K562 (cell line): ENCODE data around the gene SSBP1. TPM values are rescaled to one million over a fixed set of nuclear protein-coding genes. Genes with fewer than 3 reads are reported as not detected.

Experiments
- ATAC-seq: fragments of 200-7000 bp; cut with Tn5 transposase; 3 replicates; pipeline ENCODE4 v1.9.1; 2020; ENCODE audit warnings: moderate library complexity
- BruUV-seq: library from RNA; stranded (reverse); fragments of 400-500 nt; replicated peaks from 2 replicates; lab custom pipeline; 2021; lab: Mats Ljungman, UMichigan
- CTCF ChIA-PET: fragments of 300-600 bp; formaldehyde crosslinking; extraction: SDS; loops from one replicate; lab custom pipeline; 2021; ENCODE audit warnings: low intra/inter-chr PET ratio; lab: Yijun Ruan, JAX
- POLR2A ChIA-PET: fragments of 300-600, 350-650 bp; sonication (Branson Sonifier 250); formaldehyde crosslinking; extraction: SDS; loops from one replicate; lab custom pipeline; 2021; ENCODE audit warnings: antibody characterized with exemption, inconsistent platforms; lab: Yijun Ruan, JAX
- DNase-seq, 4 experiments: peaks; one replicate each; pipeline versions ENCODE4 v3.0.0 to v3.0.0-alpha.2; 2011 to 2018; ENCODE audit warnings: low spot score in 3 of 4, mixed read lengths in 3 of 4; ENCODE audit errors: extremely low read depth in 1 of 4
- FAIRE-seq: peaks from 2 replicates; lab custom pipeline; 2011; peaks lifted over from hg19 to GRCh38; lab: Jason Lieb, UNC
- H2AFZ ChIP-seq: 2 replicates; pipeline ENCODE4 v1.6.0; 2011; ENCODE audit warnings: low read depth, low read length, control low read depth, inconsistent platforms
- H3K27ac ChIP-seq: fragments of 200-600 bp; 3 replicates; pipeline ENCODE4 v1.8.0; 2011; ENCODE audit warnings: low read depth, mild to moderate bottlenecking, control low read depth, inconsistent platforms, low read length, moderate library complexity, mixed read lengths; ENCODE audit errors: extremely low read depth
- H3K27me3 ChIP-seq, 2 experiments: fragments of 300-600 bp in 1 of 2; 2 replicates in 1 of 2; 3 replicates in 1 of 2; pipeline versions ENCODE4 v1.6.0 to v1.8.0; 2011; ENCODE audit warnings: inconsistent platforms in 2 of 2, low read length in 2 of 2, mild to moderate bottlenecking in 1 of 2, mixed read lengths in 1 of 2, moderate library complexity in 1 of 2; ENCODE audit not compliant: control insufficient read depth in 2 of 2, insufficient read depth in 2 of 2
- H3K36me3 ChIP-seq: fragments of 300-600 bp; 3 replicates; pipeline ENCODE4 v1.8.0; 2011; ENCODE audit warnings: mild to moderate bottlenecking, low read length, inconsistent platforms; ENCODE audit not compliant: control insufficient read depth, insufficient read depth
- H3K4me1 ChIP-seq, 2 experiments: fragments of 200-600 bp in 1 of 2; replicated peaks in 1 of 2; 2 replicates in 1 of 2; 3 replicates in 1 of 2; pipeline versions ENCODE4 v1.5.1 to v1.8.0; 2011; ENCODE audit warnings: inconsistent platforms in 2 of 2, low read length in 2 of 2, mild to moderate bottlenecking in 1 of 2, mixed read lengths in 1 of 2, moderate library complexity in 1 of 2; ENCODE audit not compliant: control insufficient read depth in 2 of 2, insufficient read depth in 2 of 2
- H3K4me2 ChIP-seq: 2 replicates; pipeline ENCODE4 v1.6.1; 2011; ENCODE audit warnings: low read length, control low read depth, inconsistent platforms, mixed read lengths; ENCODE audit not compliant: insufficient read depth
- H3K4me3 ChIP-seq: fragments of 200-600 bp; sonication (generic), shearing (Covaris generic); 2 replicates; pipeline ENCODE4 v1.5.1; 2016; ENCODE audit warnings: control low read depth, inconsistent platforms
- H3K79me2 ChIP-seq: fragments of 200-600 bp; 3 replicates; pipeline ENCODE4 v1.8.0; 2011; ENCODE audit warnings: low read length, inconsistent platforms; ENCODE audit not compliant: control insufficient read depth, insufficient read depth
- H3K9ac ChIP-seq, 2 experiments: 2 replicates each; pipeline versions ENCODE4 v1.6.0 to v1.6.1; 2011; ENCODE audit warnings: low read depth in 2 of 2, low read length in 2 of 2, control low read depth in 1 of 2, inconsistent platforms in 1 of 2, mild to moderate bottlenecking in 1 of 2, mixed read lengths in 1 of 2; ENCODE audit not compliant: insufficient read depth in 1 of 2
- H3K9me1 ChIP-seq: one replicate; pipeline ENCODE4 v1.6.0; 2011; ENCODE audit warnings: inconsistent platforms, mild to moderate bottlenecking, low read length, moderate library complexity; ENCODE audit not compliant: control insufficient read depth, insufficient read depth
- H3K9me3 ChIP-seq: replicated peaks from 2 replicates; pipeline ENCODE4 v1.5.1; 2011; ENCODE audit warnings: low read depth, low read length, inconsistent platforms; ENCODE audit not compliant: control insufficient read depth, insufficient read depth
- H4K20me1 ChIP-seq: replicated peaks from 2 replicates; pipeline ENCODE4 v1.6.1; 2011; ENCODE audit warnings: low read length, inconsistent platforms, mixed read lengths; ENCODE audit not compliant: control insufficient read depth, insufficient read depth
- GATAD2B ChIP-seq: fragments of 450-650 bp; IDR thresholded peaks from 2 replicates; pipeline ENCODE4 v1.6.1; 2017; ENCODE audit warnings: mild to moderate bottlenecking, borderline replicate concordance
- HDGF ChIP-seq: fragments of 450-650 bp; IDR thresholded peaks from 2 replicates; pipeline ENCODE4 v1.6.1; 2016
- HOXB6 ChIP-seq: fragments of 250-450 bp; sonication (Bioruptor Pico); IDR thresholded peaks from 2 replicates; pipeline ENCODE4 v1.5.1; 2022; ENCODE audit warnings: mild to moderate bottlenecking, borderline replicate concordance
- SMAD1 ChIP-seq: fragments of 150-350 bp; IDR thresholded peaks from 2 replicates; pipeline ENCODE4 v1.6.1; 2014; ENCODE audit warnings: low read length, low read depth; ENCODE audit not compliant: partially characterized antibody
- SMARCA4 ChIP-seq: fragments of 450-650 bp; IDR thresholded peaks from 2 replicates; pipeline ENCODE4 v1.6.1; 2016
- ZNF174 ChIP-seq: fragments of 250-450 bp; sonication (Bioruptor Pico); IDR thresholded peaks from 2 replicates; pipeline ENCODE4 v1.4.0; 2020; ENCODE audit warnings: mild to moderate bottlenecking
- WGBS: fragments of 100-300 bp; shearing (Covaris generic); methylation state at CpG from one replicate; pipeline ENCODE4 v1.1.6; 2016; ENCODE audit warnings: low coverage, mixed read lengths; ENCODE audit not compliant: insufficient coverage; ENCODE audit errors: missing lambda C conversion rate; 5-methylcytosine and 5-hydroxymethylcytosine counted together
- in situ Hi-C: fragments of 300-500 bp; cut with MboI; formaldehyde crosslinking; loops from 4 replicates; pipeline ENCODE4 v1.15.0; 2018; ENCODE audit warnings: inconsistent platforms, mixed read lengths
- intact Hi-C: fragments of 100-400 bp; cut with micrococcal nuclease; formaldehyde crosslinking; loops from 2 replicates; pipeline ENCODE4 v1.14.2; 2022
- polyA plus RNA-seq, 8 experiments: library from polyadenylated mRNA; depleted of rRNA in 4 of 8; stranded (reverse) in 5 of 8; unstranded in 3 of 8; fragments of >200 nt; fragmentation: Nextera tagmentation in 2 of 8; fragmentation: Illumina TruSeq in 1 of 8; extraction: Ambion mirVana in 2 of 8; extraction: Trizol in 1 of 8; gene quantifications; 2 replicates each; pipeline versions ENCODE4 v1.2.1 to v1.2.3, GENCODE V29; 2011 to 2014; ENCODE audit warnings: inconsistent platforms in 1 of 8, missing spikeins in 1 of 8
- total RNA-seq, 7 experiments: library from RNA; depleted of rRNA in 6 of 7; stranded (reverse); fragments of >200 nt in 6 of 7; fragmentation: Illumina TruSeq in 2 of 7; extraction: Trizol in 2 of 7; gene quantifications; 2 replicates each; pipeline versions ENCODE4 v1.2.1 to v1.2.3, GENCODE V29; 2011 to 2021; ENCODE audit warnings: low replicate concordance in 1 of 7
- TF ChIP-seq, protein P1 (sequence below): sonication (generic); formaldehyde crosslinking; IDR thresholded peaks from 2 replicates; pipeline ENCODE4 v1.8.0; 2023; ENCODE audit warnings: mild to moderate bottlenecking, missing genetic modification reagents
- TF ChIP-seq, protein P2 (sequence below): sonication (generic); formaldehyde crosslinking; IDR thresholded peaks from 2 replicates; pipeline ENCODE4 v1.4.0; 2020; ENCODE audit warnings: mild to moderate bottlenecking, missing genetic modification reagents
- TF ChIP-seq, protein P3 (sequence below), 2 experiments: IDR thresholded peaks in 1 of 2; conservative IDR thresholded peaks in 1 of 2; 2 replicates each; pipeline ENCODE4 v1.6.1; 2016; ENCODE audit warnings: low read depth in 2 of 2, mild to moderate bottlenecking in 1 of 2, missing compliant biosample characterization in 1 of 2, missing genetic modification characterization in 1 of 2, moderate library complexity in 1 of 2
- TF ChIP-seq, protein P4 (sequence below): fragments of 250-450 bp; sonication (Bioruptor Pico); IDR thresholded peaks from 2 replicates; pipeline ENCODE4 v1.5.0; 2021; ENCODE audit warnings: mild to moderate bottlenecking, moderate library complexity

The SSBP1 gene
- total and polyA plus RNA-seq, 9 of the 15 experiments (the other 6 are each of a cell fraction or from before 2014, with no cell fraction given): 404 to 1,996 (median 835) TPM

DNA sequence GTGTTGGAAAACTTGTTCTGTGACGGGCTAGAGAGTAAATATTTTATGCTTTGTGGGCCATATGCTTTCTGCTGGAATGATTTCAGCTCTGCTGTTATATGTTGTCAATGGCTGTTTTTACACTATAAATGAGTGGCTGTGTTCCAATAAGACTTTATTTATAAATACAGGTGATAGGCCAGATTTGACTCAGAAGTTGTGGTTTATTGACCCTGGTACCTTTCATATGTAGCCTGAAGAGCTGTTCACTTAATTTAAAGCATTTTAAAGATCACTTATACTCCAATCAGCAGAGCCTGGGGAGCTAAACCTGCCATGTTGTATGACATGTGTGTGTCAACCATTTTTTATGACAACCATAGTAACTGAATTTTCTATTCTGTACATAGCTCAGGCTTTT, 9.1 kb upstream of the SSBP1 start:
- H3K4me1 ChIP-seq: no peaks in the 10 kb centered on the region
- no peak overlapping the region for H3K4me3 ChIP-seq
- H3K36me3 ChIP-seq: no peaks in the 10 kb centered on the region
- peaks cover 22 to 23% of the 10 kb centered on the region in 2 experiments; a peak in 4 of 5 replicates for H3K27me3 ChIP-seq
- H3K79me2 ChIP-seq: no peaks in the 10 kb centered on the region
- BruUV-seq: no TSS peak
- no peak overlapping the region for H3K9ac ChIP-seq
- no peaks in the 10 kb centered on the region for H3K9me1 ChIP-seq
- 5% methylated on average over 1 of the region's 1 CpG for WGBS
- in situ Hi-C loops: no loop called here
- no peak for DNase-seq
- no peak overlapping the region for H3K27ac ChIP-seq
- no peaks in the 10 kb centered on the region for H4K20me1 ChIP-seq
- no peak overlapping the region for H2AFZ ChIP-seq
- ChIA-PET CTCF (no interaction called here), POLR2A (interaction anchor here (0.6 to 6.0 kb wide), 2 partner anchors 9 to 1131 kb away, joined by 3 to 30 read pairs; partner anchors contain the start of gene SSBP1)
- H3K9me3 ChIP-seq: no peaks in the 10 kb centered on the region
- no peak overlapping the region for H3K4me2 ChIP-seq
- FAIRE-seq: no peak
- intact Hi-C loops: no loop called here
- ATAC-seq: no peak
- TF ChIP-seq, protein P1, sequence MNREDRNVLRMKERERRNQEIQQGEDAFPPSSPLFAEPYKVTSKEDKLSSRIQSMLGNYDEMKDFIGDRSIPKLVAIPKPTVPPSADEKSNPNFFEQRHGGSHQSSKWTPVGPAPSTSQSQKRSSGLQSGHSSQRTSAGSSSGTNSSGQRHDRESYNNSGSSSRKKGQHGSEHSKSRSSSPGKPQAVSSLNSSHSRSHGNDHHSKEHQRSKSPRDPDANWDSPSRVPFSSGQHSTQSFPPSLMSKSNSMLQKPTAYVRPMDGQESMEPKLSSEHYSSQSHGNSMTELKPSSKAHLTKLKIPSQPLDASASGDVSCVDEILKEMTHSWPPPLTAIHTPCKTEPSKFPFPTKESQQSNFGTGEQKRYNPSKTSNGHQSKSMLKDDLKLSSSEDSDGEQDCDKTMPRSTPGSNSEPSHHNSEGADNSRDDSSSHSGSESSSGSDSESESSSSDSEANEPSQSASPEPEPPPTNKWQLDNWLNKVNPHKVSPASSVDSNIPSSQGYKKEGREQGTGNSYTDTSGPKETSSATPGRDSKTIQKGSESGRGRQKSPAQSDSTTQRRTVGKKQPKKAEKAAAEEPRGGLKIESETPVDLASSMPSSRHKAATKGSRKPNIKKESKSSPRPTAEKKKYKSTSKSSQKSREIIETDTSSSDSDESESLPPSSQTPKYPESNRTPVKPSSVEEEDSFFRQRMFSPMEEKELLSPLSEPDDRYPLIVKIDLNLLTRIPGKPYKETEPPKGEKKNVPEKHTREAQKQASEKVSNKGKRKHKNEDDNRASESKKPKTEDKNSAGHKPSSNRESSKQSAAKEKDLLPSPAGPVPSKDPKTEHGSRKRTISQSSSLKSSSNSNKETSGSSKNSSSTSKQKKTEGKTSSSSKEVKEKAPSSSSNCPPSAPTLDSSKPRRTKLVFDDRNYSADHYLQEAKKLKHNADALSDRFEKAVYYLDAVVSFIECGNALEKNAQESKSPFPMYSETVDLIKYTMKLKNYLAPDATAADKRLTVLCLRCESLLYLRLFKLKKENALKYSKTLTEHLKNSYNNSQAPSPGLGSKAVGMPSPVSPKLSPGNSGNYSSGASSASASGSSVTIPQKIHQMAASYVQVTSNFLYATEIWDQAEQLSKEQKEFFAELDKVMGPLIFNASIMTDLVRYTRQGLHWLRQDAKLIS: no peak
- TF ChIP-seq, protein P2, sequence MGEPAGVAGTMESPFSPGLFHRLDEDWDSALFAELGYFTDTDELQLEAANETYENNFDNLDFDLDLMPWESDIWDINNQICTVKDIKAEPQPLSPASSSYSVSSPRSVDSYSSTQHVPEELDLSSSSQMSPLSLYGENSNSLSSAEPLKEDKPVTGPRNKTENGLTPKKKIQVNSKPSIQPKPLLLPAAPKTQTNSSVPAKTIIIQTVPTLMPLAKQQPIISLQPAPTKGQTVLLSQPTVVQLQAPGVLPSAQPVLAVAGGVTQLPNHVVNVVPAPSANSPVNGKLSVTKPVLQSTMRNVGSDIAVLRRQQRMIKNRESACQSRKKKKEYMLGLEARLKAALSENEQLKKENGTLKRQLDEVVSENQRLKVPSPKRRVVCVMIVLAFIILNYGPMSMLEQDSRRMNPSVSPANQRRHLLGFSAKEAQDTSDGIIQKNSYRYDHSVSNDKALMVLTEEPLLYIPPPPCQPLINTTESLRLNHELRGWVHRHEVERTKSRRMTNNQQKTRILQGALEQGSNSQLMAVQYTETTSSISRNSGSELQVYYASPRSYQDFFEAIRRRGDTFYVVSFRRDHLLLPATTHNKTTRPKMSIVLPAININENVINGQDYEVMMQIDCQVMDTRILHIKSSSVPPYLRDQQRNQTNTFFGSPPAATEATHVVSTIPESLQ (CRISPR knock-in tag): no peak
- TF ChIP-seq GATAD2B (no peak), HDGF (no peak), SMARCA4 (no peak), SMAD1 (no peak), HOXB6 (CRISPR knock-in tag) (no peak), ZNF174 (CRISPR knock-in tag) (no peak)
- TF ChIP-seq, protein P3, sequence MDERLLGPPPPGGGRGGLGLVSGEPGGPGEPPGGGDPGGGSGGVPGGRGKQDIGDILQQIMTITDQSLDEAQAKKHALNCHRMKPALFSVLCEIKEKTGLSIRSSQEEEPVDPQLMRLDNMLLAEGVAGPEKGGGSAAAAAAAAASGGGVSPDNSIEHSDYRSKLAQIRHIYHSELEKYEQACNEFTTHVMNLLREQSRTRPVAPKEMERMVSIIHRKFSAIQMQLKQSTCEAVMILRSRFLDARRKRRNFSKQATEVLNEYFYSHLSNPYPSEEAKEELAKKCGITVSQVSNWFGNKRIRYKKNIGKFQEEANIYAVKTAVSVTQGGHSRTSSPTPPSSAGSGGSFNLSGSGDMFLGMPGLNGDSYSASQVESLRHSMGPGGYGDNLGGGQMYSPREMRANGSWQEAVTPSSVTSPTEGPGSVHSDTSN (CRISPR knock-in tag; IDR thresholded peaks at IDR 0.05; ENCODE audit: low read depth): no peak
- TF ChIP-seq, protein P3 (tag; conservative IDR thresholded peaks at IDR 0.05; ENCODE audit: low read depth): no peak
- TF ChIP-seq, protein P4, sequence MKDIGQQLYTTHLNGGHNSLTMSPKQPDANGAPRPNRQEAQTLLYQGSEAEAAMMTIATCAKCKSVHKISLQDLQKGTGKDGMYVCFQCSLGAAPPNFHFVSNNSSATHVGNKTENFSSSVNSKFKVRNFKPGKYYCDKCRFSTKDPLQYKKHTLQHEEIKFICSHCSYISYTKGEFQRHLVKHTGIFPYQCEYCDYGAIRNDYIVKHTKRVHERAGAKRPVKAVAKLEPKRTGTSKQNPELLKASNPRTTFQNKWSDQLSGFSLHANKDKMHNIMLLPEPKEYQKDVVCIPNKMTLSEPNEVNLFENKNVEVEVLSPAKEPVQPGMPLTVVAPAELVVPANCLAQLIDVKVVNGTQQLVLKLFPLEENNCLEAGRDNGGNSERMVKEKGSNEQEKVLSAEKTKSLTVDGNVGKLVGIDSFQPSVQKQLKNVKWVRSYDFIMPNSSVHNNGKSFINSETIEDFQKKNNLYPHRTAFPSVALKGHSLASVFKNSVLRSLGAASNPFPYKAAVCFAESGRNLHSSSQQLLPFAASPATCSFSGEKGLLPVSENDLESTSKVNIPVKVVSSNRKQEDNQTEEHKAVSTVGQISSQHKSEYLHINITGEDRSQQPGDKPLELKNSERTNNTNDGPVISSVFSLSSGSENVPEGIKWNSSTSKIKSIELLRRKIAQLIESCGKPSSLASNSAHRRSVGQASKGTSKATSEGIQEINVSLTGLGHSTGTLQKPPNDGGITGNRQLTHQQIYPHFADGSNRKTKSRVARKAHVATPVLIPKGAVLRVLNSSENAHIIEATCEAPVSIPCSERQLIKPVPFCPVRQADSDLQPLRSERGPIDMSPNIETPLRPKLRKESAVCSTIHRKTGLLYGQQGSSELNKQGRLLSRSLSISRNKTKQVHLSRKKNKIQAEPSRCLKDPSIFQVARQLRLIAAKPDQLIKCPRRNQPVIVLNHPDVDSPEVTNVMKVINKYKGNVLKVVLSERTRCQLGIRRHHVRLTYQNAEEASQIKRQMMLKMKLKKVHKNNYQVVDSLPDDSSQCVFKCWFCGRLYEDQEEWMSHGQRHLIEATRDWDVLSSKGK (CRISPR knock-in tag): no peak
